DOHH2 (cell line): Measurements from ENCODE around the gene ANKDD1B.

Source experiments
- EZH2phosphoT487 ChIP-seq: fragments of 200-600 bp; sonication (generic); IDR thresholded peaks from 2 replicates; pipeline ENCODE4 v1.6.1; 2017; ENCODE audit warnings: borderline replicate concordance, mild to moderate bottlenecking, antibody characterized with exemption, low read length, moderate library complexity, mixed read lengths
- TF ChIP-seq, protein P1 (sequence below): fragments of 200-600 bp; sonication (generic); IDR thresholded peaks from one replicate; pipeline ENCODE4 v1.5.1; 2014; ENCODE audit warnings: antibody characterized with exemption, mild to moderate bottlenecking, low read depth, low read length; ENCODE audit not compliant: poor library complexity, severe bottlenecking

DNA sequence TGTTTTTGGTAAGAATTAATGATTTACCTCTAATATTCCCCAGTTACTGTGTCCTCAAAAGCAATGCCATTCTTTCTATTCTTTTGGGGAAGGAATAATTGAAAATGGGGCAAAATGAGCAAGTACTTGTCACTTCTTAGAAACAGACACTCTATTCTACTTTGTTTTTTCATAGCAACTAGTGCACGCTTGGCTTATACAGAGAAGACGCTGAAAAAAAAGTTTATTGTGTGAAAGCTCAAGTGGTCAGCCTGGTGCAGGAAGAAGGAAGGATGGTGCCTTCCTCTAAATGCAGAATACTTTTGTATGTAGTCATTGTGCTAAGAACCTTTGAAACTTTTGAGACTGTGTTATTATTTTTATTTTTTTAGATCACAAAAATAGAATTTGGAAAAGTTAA lies 29.6 kb downstream of the ANKDD1B start:
- TF ChIP-seq, protein P1, sequence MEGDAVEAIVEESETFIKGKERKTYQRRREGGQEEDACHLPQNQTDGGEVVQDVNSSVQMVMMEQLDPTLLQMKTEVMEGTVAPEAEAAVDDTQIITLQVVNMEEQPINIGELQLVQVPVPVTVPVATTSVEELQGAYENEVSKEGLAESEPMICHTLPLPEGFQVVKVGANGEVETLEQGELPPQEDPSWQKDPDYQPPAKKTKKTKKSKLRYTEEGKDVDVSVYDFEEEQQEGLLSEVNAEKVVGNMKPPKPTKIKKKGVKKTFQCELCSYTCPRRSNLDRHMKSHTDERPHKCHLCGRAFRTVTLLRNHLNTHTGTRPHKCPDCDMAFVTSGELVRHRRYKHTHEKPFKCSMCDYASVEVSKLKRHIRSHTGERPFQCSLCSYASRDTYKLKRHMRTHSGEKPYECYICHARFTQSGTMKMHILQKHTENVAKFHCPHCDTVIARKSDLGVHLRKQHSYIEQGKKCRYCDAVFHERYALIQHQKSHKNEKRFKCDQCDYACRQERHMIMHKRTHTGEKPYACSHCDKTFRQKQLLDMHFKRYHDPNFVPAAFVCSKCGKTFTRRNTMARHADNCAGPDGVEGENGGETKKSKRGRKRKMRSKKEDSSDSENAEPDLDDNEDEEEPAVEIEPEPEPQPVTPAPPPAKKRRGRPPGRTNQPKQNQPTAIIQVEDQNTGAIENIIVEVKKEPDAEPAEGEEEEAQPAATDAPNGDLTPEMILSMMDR, result no peak
- no peak for TF ChIP-seq EZH2phosphoT487
